HepG2 (cell line): Measurements from ENCODE around the gene RPS2. TPM values are rescaled to one million over a fixed set of nuclear protein-coding genes. Genes with fewer than 3 reads are reported as not detected.

Source experiments
- ATAC-seq: fragments of 200-7000 bp; cut with Tn5 transposase; 3 replicates; pipeline ENCODE4 v1.9.1; 2020; ENCODE audit warnings: mild to moderate bottlenecking, moderate library complexity
- BruUV-seq: library from RNA; stranded (reverse); fragments of 400-500 nt; replicated peaks from 2 replicates; lab custom pipeline; 2021; lab: Mats Ljungman, UMichigan
- CTCF ChIA-PET: fragments of 300-600 bp; formaldehyde crosslinking; extraction: SDS; loops from one replicate; lab custom pipeline; 2021; ENCODE audit warnings: low total read pairs, inconsistent platforms, low intra/inter-chr PET ratio; lab: Yijun Ruan, JAX
- POLR2A ChIA-PET: fragments of 350-600 bp; sonication (Branson Sonifier 250); formaldehyde crosslinking; loops from one replicate; lab custom pipeline; 2020; ENCODE audit warnings: antibody characterized with exemption, inconsistent platforms; lab: Yijun Ruan, JAX
- DNase-seq: peaks from one replicate; pipeline ENCODE4 v3.0.0-alpha.2; 2015; ENCODE audit warnings: low spot score
- FAIRE-seq: peaks from 3 replicates; lab custom pipeline; 2011; peaks lifted over from hg19 to GRCh38; lab: Jason Lieb, UNC
- H2AFZ ChIP-seq: one replicate; pipeline ENCODE4 v1.6.1; 2011; ENCODE audit warnings: low read length, inconsistent platforms
- H3K27ac ChIP-seq: fragments of 300-600 bp; 3 replicates; pipeline ENCODE4 v1.8.0; 2011; ENCODE audit warnings: mixed run types, mild to moderate bottlenecking, mixed read lengths, low read length, inconsistent platforms; ENCODE audit not compliant: insufficient read depth; ENCODE audit errors: extremely low read length
- H3K27me3 ChIP-seq, 2 experiments: fragments of 200-600 bp in 1 of 2; 2 replicates in 1 of 2; 3 replicates in 1 of 2; pipeline versions ENCODE4 v1.6.0 to v1.8.0; 2011; ENCODE audit warnings: low read length in 2 of 2, mild to moderate bottlenecking in 2 of 2, moderate library complexity in 2 of 2, inconsistent platforms in 1 of 2; ENCODE audit not compliant: insufficient read depth in 2 of 2, control insufficient read depth in 1 of 2
- H3K36me3 ChIP-seq, 2 experiments: fragments of 200-600 bp in 1 of 2; replicated peaks in 1 of 2; 2 replicates in 1 of 2; 3 replicates in 1 of 2; pipeline versions ENCODE4 v1.5.1 to v1.8.0; 2011; ENCODE audit warnings: low read length in 2 of 2, inconsistent platforms in 1 of 2; ENCODE audit not compliant: insufficient read depth in 2 of 2, control insufficient read depth in 1 of 2
- H3K4me1 ChIP-seq: 2 replicates; pipeline ENCODE4 v1.5.1; 2012; ENCODE audit warnings: low read length, inconsistent platforms; ENCODE audit not compliant: insufficient read depth
- H3K4me2 ChIP-seq: 2 replicates; pipeline ENCODE4 v1.6.0; 2011; ENCODE audit warnings: low read depth, low read length, inconsistent platforms
- H3K4me3 ChIP-seq, 3 experiments: fragments of 200-600 bp in 1 of 3; sonication (generic), shearing (Covaris generic) in 1 of 3; replicated peaks in 1 of 3; 2 replicates each; pipeline ENCODE4 v1.5.1; 2011 to 2016; ENCODE audit warnings: low read length in 3 of 3, inconsistent platforms in 2 of 3, low read depth in 2 of 3, mild to moderate bottlenecking in 2 of 3, control low read depth in 1 of 3, mixed read lengths in 1 of 3; ENCODE audit not compliant: insufficient read depth in 1 of 3
- H3K79me2 ChIP-seq: one replicate; pipeline ENCODE4 v1.6.1; 2011; ENCODE audit warnings: low read length, inconsistent platforms; ENCODE audit not compliant: insufficient read depth
- H3K9ac ChIP-seq: 2 replicates; pipeline ENCODE4 v1.6.0; 2011; ENCODE audit warnings: mild to moderate bottlenecking, low read depth, low read length, inconsistent platforms; ENCODE audit not compliant: insufficient read depth
- H3K9me3 ChIP-seq: 2 replicates; pipeline ENCODE4 v1.5.1; 2012; ENCODE audit warnings: mild to moderate bottlenecking, low read length
- H4K20me1 ChIP-seq: 2 replicates; pipeline ENCODE4 v1.6.0; 2011; ENCODE audit warnings: inconsistent platforms, mild to moderate bottlenecking, low read length, moderate library complexity; ENCODE audit not compliant: insufficient read depth
- DZIP1 ChIP-seq: sonication (generic); formaldehyde crosslinking; IDR thresholded peaks from 2 replicates; pipeline ENCODE4 v1.5.0; 2020; ENCODE audit warnings: mild to moderate bottlenecking, missing genetic modification reagents
- NFE2L2 ChIP-seq: fragments of 150-350 bp; IDR thresholded peaks from 2 replicates; pipeline ENCODE4 v1.6.1; 2014; ENCODE audit warnings: low read length
- PLRG1 ChIP-seq: fragments of 450-650 bp; conservative IDR thresholded peaks from 2 replicates; pipeline ENCODE4 v1.6.1; 2016
- RERE ChIP-seq: IDR thresholded peaks from 2 replicates; pipeline ENCODE4 v1.6.1; 2016; ENCODE audit warnings: low read depth, missing genetic modification reagents, missing compliant biosample characterization
- SAFB2 ChIP-seq: sonication (generic); formaldehyde crosslinking; IDR thresholded peaks from 2 replicates; pipeline ENCODE4 v1.5.1; 2020; ENCODE audit warnings: missing genetic modification reagents, low read depth, mild to moderate bottlenecking, borderline replicate concordance
- ZNF263 ChIP-seq: sonication (generic); formaldehyde crosslinking; IDR thresholded peaks from 2 replicates; pipeline ENCODE4 v1.4.0; 2020; ENCODE audit warnings: missing genetic modification reagents
- ZNF460 ChIP-seq: sonication (generic); formaldehyde crosslinking; IDR thresholded peaks from 2 replicates; pipeline ENCODE4 v1.5.1; 2020; ENCODE audit warnings: missing genetic modification reagents, mild to moderate bottlenecking, borderline replicate concordance
- ZNF703 ChIP-seq: sonication (generic); formaldehyde crosslinking; IDR thresholded peaks from 2 replicates; pipeline ENCODE4 v1.5.1; 2020; ENCODE audit warnings: missing genetic modification reagents, mild to moderate bottlenecking, moderate library complexity, borderline replicate concordance
- WGBS: methylation state at CpG from one replicate; pipeline ENCODE4 v1.1.6; 2017; ENCODE audit warnings: low lambda C conversion rate; 5-methylcytosine and 5-hydroxymethylcytosine counted together
- in situ Hi-C: cut with HindIII; loops from 2 replicates; pipeline ENCODE4 v1.10.0; 2017; ENCODE audit warnings: low pct_unique_long_range_greater_than_20kb; ENCODE audit not compliant: extremely low pct_ligation_motif_present
- intact Hi-C: fragments of 100-400 bp; cut with micrococcal nuclease; formaldehyde crosslinking; loops from one replicate; pipeline ENCODE4 v1.10.0; 2022; ENCODE audit not compliant: unreplicated experiment
- polyA plus RNA-seq, 8 experiments: library from polyadenylated mRNA; depleted of rRNA in 3 of 8; stranded (reverse) in 7 of 8; unstranded in 1 of 8; fragments of >200 nt; fragmentation: Illumina TruSeq in 4 of 8; extraction: Trizol in 4 of 8; gene quantifications; 2 replicates each; pipeline versions ENCODE4 v1.2.1 to v1.2.3, GENCODE V29; 2011 to 2016; ENCODE audit warnings: low read depth in 4 of 8, missing spikeins in 1 of 8, mixed read lengths in 1 of 8; ENCODE audit not compliant: insufficient read depth in 1 of 8
- total RNA-seq, 5 experiments: library from RNA; depleted of rRNA; stranded (reverse); fragments of >200 nt; fragmentation: Illumina TruSeq; extraction: Trizol; gene quantifications; 2 replicates each; pipeline ENCODE4 v1.2.3, GENCODE V29; 2016; ENCODE audit warnings: low read depth in 1 of 5

The RPS2 gene
- total and polyA plus RNA-seq, 2 of the 13 experiments (the other 11 are each of a cell fraction or from before 2014, with no cell fraction given): 1,908 to 4,514 TPM

GRCh38 chr16:1972490-1972877 is 7.9 kb upstream of the RPS2 start:
- H3K4me2 ChIP-seq: peak overlapping the region; percentile 99
- DNase-seq (no peak), FAIRE-seq (no peak), ATAC-seq (peak; percentile 58)
- peak overlapping the region; percentile 75 for H3K27ac ChIP-seq
- peak overlapping the region; percentile 74 to 99 (median 84) for H3K4me3 ChIP-seq
- peaks cover 20 to 28% of the 10 kb centered on the region in 2 experiments; a peak in 3 of 5 replicates for H3K36me3 ChIP-seq
- no peaks in the 10 kb centered on the region for H3K9me3 ChIP-seq
- no peaks in the 10 kb centered on the region for H4K20me1 ChIP-seq
- H3K9ac ChIP-seq: peak overlapping the region; percentile 86
- no peak overlapping the region for H2AFZ ChIP-seq
- H3K79me2 ChIP-seq: peaks cover 14% of the 10 kb centered on the region
- no peaks in the 10 kb centered on the region for H3K27me3 ChIP-seq
- intact Hi-C loops: no loop called here
- WGBS: under 1% methylated on average over 17 of the region's 22 CpGs
- BruUV-seq: no TSS peak
- ChIA-PET CTCF (no interaction called here), POLR2A (interaction anchor here (1.1 to 2.8 kb wide), 2 partner anchors 12 to 63 kb away, joined by 4 to 26 read pairs; partner anchors contain the start of gene NDUFB10)
- in situ Hi-C loops: no loop called here
- peaks cover 21% of the 10 kb centered on the region for H3K4me1 ChIP-seq
- TF ChIP-seq ZNF460 (CRISPR knock-in tag) (no peak), ZNF703 (CRISPR knock-in tag) (0 out of 2 replicates have a peak, but pooled peaks have one; percentile 63), RERE (no peak), SAFB2 (CRISPR knock-in tag) (no peak), NFE2L2 (no peak), ZNF263 (peak; percentile 15; the same call in 1 of the 2 replicates), PLRG1 (no peak), DZIP1 (CRISPR knock-in tag) (peak; percentile 81; the same call in 1 of the 2 replicates)
